HL-60/S4 (cell line): ENCODE results near the gene ARSG.
"Not testable (repeated sequence)": the region's sequence is repeated elsewhere in the genome, so short reads cannot be mapped to it uniquely, and the experiment has no call there.

Source experiments
- in situ Hi-C: fragments of 300-500 bp; cut with MboI; formaldehyde crosslinking; loops from 2 replicates; pipeline ENCODE4 v1.14.3; 2022; ENCODE audit warnings: low sequenced_read_pairs

ARSG gene

GRCh38 chr17:68273722-68274121 lies 17.6 kb upstream of the ARSG start:
- in situ Hi-C loops = loop anchor here (25.0 kb wide), 1 partner anchor 489 kb away; no protein-coding TSS in a partner anchor

- in situ Hi-C loops = not testable (repeated sequence)
Observed at GRCh38 chr17:68276339-68276738, 15.0 kb upstream of the ARSG start.

GRCh38 chr17:68277807-68278206 lies 13.5 kb upstream of the ARSG start:
- in situ Hi-C loops = no loop called here

- in situ Hi-C loops = not testable (repeated sequence)
Observed at GRCh38 chr17:68281965-68282364, 9.3 kb upstream of the ARSG start.

GRCh38 chr17:68288375-68288774 lies 2.9 kb upstream of the ARSG start:
- in situ Hi-C loops = no loop called here

- in situ Hi-C loops = no loop called here
Observed at GRCh38 chr17:68288804-68289203, 2.5 kb upstream of the ARSG start.

GRCh38 chr17:68289473-68289872 lies 1.8 kb upstream of the ARSG start:
- in situ Hi-C loops = no loop called here

GRCh38 chr17:68289936-68290267 lies 1.4 kb upstream of the ARSG start:
- in situ Hi-C loops = no loop called here

- in situ Hi-C loops = no loop called here
Observed at GRCh38 chr17:68290268-68290954, 884 bp upstream of the ARSG start.

GRCh38 chr17:68291836-68292688 lies 767 bp downstream of the ARSG start:
- in situ Hi-C loops = no loop called here

GRCh38 chr17:68292689-68293040 lies 1.4 kb downstream of the ARSG start:
- in situ Hi-C loops = no loop called here

- in situ Hi-C loops = no loop called here
Observed at GRCh38 chr17:68293490-68294195, 2.3 kb downstream of the ARSG start.

GRCh38 chr17:68294196-68294555 lies 2.9 kb downstream of the ARSG start:
- in situ Hi-C loops = no loop called here

GRCh38 chr17:68294617-68295016 lies 3.3 kb downstream of the ARSG start:
- in situ Hi-C loops = no loop called here

- in situ Hi-C loops = no loop called here
Observed at GRCh38 chr17:68295086-68295485, 3.8 kb downstream of the ARSG start.

- in situ Hi-C loops = no loop called here
Observed at GRCh38 chr17:68296217-68297191, 5.2 kb downstream of the ARSG start.

- in situ Hi-C loops = no loop called here
Observed at GRCh38 chr17:68297195-68297594, 5.9 kb downstream of the ARSG start.

- in situ Hi-C loops = no loop called here
Observed at GRCh38 chr17:68298601-68299000, 7.3 kb downstream of the ARSG start.

GRCh38 chr17:68299817-68300216 lies 8.5 kb downstream of the ARSG start:
- in situ Hi-C loops = no loop called here

GRCh38 chr17:68301438-68301959 lies 10.2 kb downstream of the ARSG start:
- in situ Hi-C loops = no loop called here
